Measurements from ENCODE around the gene PRKAG2.

DNA sequence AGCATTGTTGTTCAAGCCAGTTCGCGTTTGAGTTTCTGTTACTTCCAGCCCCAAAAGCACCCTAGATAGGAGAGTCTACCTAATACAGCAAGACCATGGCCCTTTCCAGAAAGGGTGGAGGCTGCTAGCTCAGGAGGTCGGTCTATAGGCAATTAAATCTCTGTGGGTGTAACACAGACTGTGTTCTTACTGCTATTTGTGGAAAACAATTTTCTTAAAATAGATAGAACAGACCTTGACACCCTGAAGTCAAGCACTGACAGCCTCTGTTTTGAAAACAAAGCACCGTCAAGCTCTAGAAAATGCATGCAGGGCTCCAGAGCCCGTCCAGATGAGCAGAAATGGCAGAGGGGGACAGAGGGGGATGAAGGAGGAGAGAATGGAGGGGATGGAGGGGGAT lies 156.6 kb downstream of the PRKAG2 start:
- TF ChIP-seq, protein P1, sequence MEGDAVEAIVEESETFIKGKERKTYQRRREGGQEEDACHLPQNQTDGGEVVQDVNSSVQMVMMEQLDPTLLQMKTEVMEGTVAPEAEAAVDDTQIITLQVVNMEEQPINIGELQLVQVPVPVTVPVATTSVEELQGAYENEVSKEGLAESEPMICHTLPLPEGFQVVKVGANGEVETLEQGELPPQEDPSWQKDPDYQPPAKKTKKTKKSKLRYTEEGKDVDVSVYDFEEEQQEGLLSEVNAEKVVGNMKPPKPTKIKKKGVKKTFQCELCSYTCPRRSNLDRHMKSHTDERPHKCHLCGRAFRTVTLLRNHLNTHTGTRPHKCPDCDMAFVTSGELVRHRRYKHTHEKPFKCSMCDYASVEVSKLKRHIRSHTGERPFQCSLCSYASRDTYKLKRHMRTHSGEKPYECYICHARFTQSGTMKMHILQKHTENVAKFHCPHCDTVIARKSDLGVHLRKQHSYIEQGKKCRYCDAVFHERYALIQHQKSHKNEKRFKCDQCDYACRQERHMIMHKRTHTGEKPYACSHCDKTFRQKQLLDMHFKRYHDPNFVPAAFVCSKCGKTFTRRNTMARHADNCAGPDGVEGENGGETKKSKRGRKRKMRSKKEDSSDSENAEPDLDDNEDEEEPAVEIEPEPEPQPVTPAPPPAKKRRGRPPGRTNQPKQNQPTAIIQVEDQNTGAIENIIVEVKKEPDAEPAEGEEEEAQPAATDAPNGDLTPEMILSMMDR (IDR thresholded peaks at IDR 0.05) = no peak
- no peak for TF ChIP-seq EP300 (IDR thresholded peaks at IDR 0.05)
